ENCODE data around the gene BRD3OS.

BRD3OS gene

GRCh38 chr9:134035041-134036039 lies 10.1 kb downstream of the BRD3OS start:
- DNase-seq, result no peak

GRCh38 chr9:134036130-134036529 lies 10.8 kb downstream of the BRD3OS start:
- DNase-seq, result no peak

- no peak for DNase-seq
Measured at GRCh38 chr9:134037641-134038040, 12.4 kb downstream of the BRD3OS start.

- DNase-seq, result no peak
Measured at GRCh38 chr9:134039386-134040175, 14.3 kb downstream of the BRD3OS start.

- DNase-seq, result no peak
Measured at GRCh38 chr9:134040176-134040565, 14.9 kb downstream of the BRD3OS start.

GRCh38 chr9:134040781-134041648 lies 15.7 kb downstream of the BRD3OS start:
- no peak for DNase-seq

- no peak for DNase-seq
Measured at GRCh38 chr9:134041649-134041962, 16.3 kb downstream of the BRD3OS start.

- no peak for DNase-seq
Measured at GRCh38 chr9:134043531-134043988, 18.3 kb downstream of the BRD3OS start.

- no peak for DNase-seq
Measured at GRCh38 chr9:134044944-134045343, 19.7 kb downstream of the BRD3OS start.

- DNase-seq, result no peak
Measured at GRCh38 chr9:134045841-134046544, 20.7 kb downstream of the BRD3OS start.

- no peak for DNase-seq
Measured at GRCh38 chr9:134046894-134047681, 21.8 kb downstream of the BRD3OS start.

- no peak for DNase-seq
Measured at GRCh38 chr9:134047868-134048581, 22.7 kb downstream of the BRD3OS start.

GRCh38 chr9:134048582-134048968 lies 23.3 kb downstream of the BRD3OS start:
- DNase-seq, result no peak

GRCh38 chr9:134049236-134049635 lies 24.0 kb downstream of the BRD3OS start:
- no peak for DNase-seq

- DNase-seq, result no peak
Measured at GRCh38 chr9:134049772-134050588, 24.7 kb downstream of the BRD3OS start.

GRCh38 chr9:134050726-134051125 lies 25.4 kb downstream of the BRD3OS start:
- no peak for DNase-seq

GRCh38 chr9:134051319-134051718 lies 26.0 kb downstream of the BRD3OS start:
- DNase-seq, result no peak

- no peak for DNase-seq
Measured at GRCh38 chr9:134052491-134052890, 27.2 kb downstream of the BRD3OS start.

GRCh38 chr9:134052941-134053340 lies 27.7 kb downstream of the BRD3OS start:
- no peak for DNase-seq

- DNase-seq, result no peak
Measured at GRCh38 chr9:134053401-134053871, 28.2 kb downstream of the BRD3OS start.
